Measurements from ENCODE around the gene CACNA2D3.

GRCh38 chr3:54745843-54746242 lies 623.5 kb downstream of the CACNA2D3 start:
- TF ChIP-seq CTCF (IDR thresholded peaks at IDR 0.05) (no peak), EZH2 (IDR thresholded peaks at IDR 0.05) (no peak)
